Fibroblast of mammary gland (primary cell): ENCODE measurements around the gene GABRB1.
A peak's percentile ranks its signal among the peaks of the same experiment; 100 is the strongest.

Experiments used
- DNase-seq: peaks from one replicate; pipeline ENCODE4 v3.0.0-alpha.2; 2010; ENCODE audit warnings: low read depth
- H3K4me3 ChIP-seq: 2 replicates; pipeline ENCODE4 v1.5.1; 2011; ENCODE audit warnings: low read depth, mild to moderate bottlenecking, low read length, moderate library complexity; ENCODE audit not compliant: control insufficient read depth
- CTCF ChIP-seq: conservative IDR thresholded peaks from 2 replicates; pipeline ENCODE4 v1.5.1; 2011; ENCODE audit warnings: low read depth, low read length, inconsistent platforms; ENCODE audit not compliant: control insufficient read depth, insufficient read depth

Gene GABRB1

GRCh38 chr4:47074816-47075215 is 43.4 kb downstream of the GABRB1 start:
- peak; percentile 26 for DNase-seq
- no peak overlapping the region for H3K4me3 ChIP-seq
- TF ChIP-seq CTCF, result no peak

GRCh38 chr4:47075262-47075661 is 43.9 kb downstream of the GABRB1 start:
- peak; percentile 32 for DNase-seq
- H3K4me3 ChIP-seq, result no peak overlapping the region

GRCh38 chr4:47075919-47076318 is 44.6 kb downstream of the GABRB1 start:
- no peak for DNase-seq
- no peak for TF ChIP-seq CTCF
- no peak overlapping the region for H3K4me3 ChIP-seq

More at GRCh38 chr4:47075262-47075661, 43.9 kb downstream of the GABRB1 start:
- no peak for TF ChIP-seq CTCF

- no peak overlapping the region for H3K4me3 ChIP-seq
- DNase-seq, result no peak
- TF ChIP-seq CTCF, result no peak
Measured at GRCh38 chr4:47084111-47084510, 52.7 kb downstream of the GABRB1 start.

- DNase-seq, result no peak
- no peak overlapping the region for H3K4me3 ChIP-seq
- no peak for TF ChIP-seq CTCF
Measured at GRCh38 chr4:47084795-47085194, 53.4 kb downstream of the GABRB1 start.

GRCh38 chr4:47088298-47088697 is 56.9 kb downstream of the GABRB1 start:
- H3K4me3 ChIP-seq, result no peak overlapping the region
- no peak for TF ChIP-seq CTCF
- DNase-seq, result no peak

- no peak for TF ChIP-seq CTCF
- no peak for DNase-seq
- no peak overlapping the region for H3K4me3 ChIP-seq
Measured at GRCh38 chr4:47095884-47096283, 64.5 kb downstream of the GABRB1 start.
